ENCODE data around the gene EXO1. TPM values are rescaled to one million over a fixed set of nuclear protein-coding genes. Genes with fewer than 3 reads are reported as not detected.

EXO1 gene
- total RNA-seq, 4 donors from 2014 or later = 0.39 TPM; not detected in 3

DNA sequence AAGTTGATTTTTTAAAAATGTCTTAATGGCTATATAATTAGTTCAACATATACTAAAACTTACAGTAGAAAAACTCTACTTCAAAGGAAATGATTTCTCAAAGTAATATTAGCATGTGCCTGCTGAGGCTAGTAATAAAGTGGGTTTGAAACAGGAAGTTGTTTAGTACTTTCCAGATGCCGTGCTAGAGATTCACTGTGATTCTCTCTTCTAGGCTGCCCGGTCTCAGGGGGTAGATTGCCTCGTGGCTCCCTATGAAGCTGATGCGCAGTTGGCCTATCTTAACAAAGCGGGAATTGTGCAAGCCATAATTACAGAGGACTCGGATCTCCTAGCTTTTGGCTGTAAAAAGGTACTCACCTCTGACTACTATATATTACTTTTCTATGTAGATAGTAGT, 9.1 kb downstream of the EXO1 start:
- TF ChIP-seq CTCF (IDR thresholded peaks at IDR 0.05) (no peak), EP300 (IDR thresholded peaks at IDR 0.05) (no peak), POLR2A (IDR thresholded peaks at IDR 0.05) (no peak)
- DNase-seq (ENCODE audit: low spot score in 2 of 2) = no peak
- WGBS, 2 donors = 35 to 39% methylated on average over 6 of the region's 6 CpGs
- Histone ChIP-seq H3K9me3 (no peaks in the 10 kb centered on the region), H3K4me1 (no peaks in the 10 kb centered on the region), H3K36me3 (no peaks in the 10 kb centered on the region), H3K27me3 (no peaks in the 10 kb centered on the region), H3K4me3 (no peak overlapping the region), H3K27ac (no peak overlapping the region)

DNA sequence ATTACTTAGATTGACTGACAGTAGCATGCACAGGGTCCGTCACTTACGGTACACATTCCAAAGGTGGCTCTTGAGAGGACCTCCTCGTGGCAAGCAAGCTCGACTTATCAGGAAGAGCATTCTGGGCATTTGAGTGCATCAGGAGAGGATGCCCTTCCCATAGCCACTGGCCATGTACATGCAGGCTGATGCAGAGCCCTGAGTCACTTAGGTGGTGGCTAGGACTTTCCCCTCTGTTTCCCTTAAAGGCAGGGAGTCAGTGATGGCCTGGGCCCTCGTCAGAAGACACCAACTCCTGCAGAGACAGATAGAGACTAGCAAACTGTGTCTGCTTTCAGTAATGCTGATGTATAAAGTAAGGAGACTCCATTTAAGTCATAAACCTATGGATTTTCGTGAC, 12.9 kb downstream of the EXO1 start:
- no peaks in the 10 kb centered on the region for H3K36me3 ChIP-seq
- no peaks in the 10 kb centered on the region for H3K9me3 ChIP-seq
- WGBS, 2 donors = 84% methylated on average over 6 of the region's 6 CpGs
- no peaks in the 10 kb centered on the region for H3K4me1 ChIP-seq
- no peak overlapping the region for H3K4me3 ChIP-seq
- H3K27ac ChIP-seq = no peak overlapping the region
- no peak for DNase-seq (ENCODE audit: low spot score in 2 of 2)
- TF ChIP-seq POLR2A (IDR thresholded peaks at IDR 0.05) (no peak), CTCF (IDR thresholded peaks at IDR 0.05) (no peak), EP300 (IDR thresholded peaks at IDR 0.05) (no peak)
- H3K27me3 ChIP-seq = no peaks in the 10 kb centered on the region

DNA sequence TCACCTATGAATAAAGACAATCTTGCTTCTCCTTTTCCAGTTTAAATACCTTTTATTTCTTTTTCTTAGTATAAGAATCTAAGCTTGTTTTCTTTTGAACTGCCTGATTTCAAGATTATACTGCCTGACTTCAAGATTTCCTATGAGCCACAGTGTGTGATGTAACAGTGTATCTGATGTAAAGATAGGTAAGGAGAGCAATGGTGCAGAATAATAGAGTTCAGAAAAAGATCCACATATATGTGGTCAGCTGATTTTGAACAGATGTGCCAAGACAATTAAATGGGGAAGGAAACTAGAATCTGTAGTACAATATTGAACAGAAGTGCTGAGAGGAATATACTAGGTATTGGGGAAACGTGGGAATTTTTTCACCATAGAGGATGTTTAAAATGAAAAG, 21.0 kb downstream of the EXO1 start:
- H3K27me3 ChIP-seq = no peaks in the 10 kb centered on the region
- no peaks in the 10 kb centered on the region for H3K4me1 ChIP-seq
- H3K36me3 ChIP-seq = no peaks in the 10 kb centered on the region
- DNase-seq (ENCODE audit: low spot score in 2 of 2) = no peak
- no peaks in the 10 kb centered on the region for H3K9me3 ChIP-seq
- no peak overlapping the region for H3K27ac ChIP-seq
- 76 to 86% methylated on average over 1 of the region's 1 CpG for WGBS, 2 donors
- no peak overlapping the region for H3K4me3 ChIP-seq
- TF ChIP-seq CTCF (IDR thresholded peaks at IDR 0.05) (no peak), EP300 (IDR thresholded peaks at IDR 0.05) (no peak), POLR2A (IDR thresholded peaks at IDR 0.05) (no peak)

DNA sequence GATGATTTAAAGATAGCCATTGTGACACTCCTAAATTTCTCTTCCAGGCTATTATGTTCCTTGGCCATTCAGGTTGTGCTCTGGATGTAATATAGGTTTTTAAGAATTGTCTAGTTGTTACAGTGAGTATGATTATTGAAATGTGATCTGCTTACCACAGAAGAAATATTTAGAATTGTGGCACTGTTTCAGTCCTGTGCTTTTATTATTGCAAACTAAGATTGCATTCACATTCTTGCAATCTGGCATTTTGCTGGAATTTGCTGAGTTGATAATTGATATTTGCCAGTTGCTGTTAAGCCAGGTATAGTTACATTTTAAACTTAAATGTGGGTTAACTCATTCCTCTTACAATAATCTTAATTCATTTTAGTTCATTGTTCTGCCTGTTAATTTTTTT, 22.3 kb downstream of the EXO1 start:
- no peaks in the 10 kb centered on the region for H3K4me1 ChIP-seq
- H3K36me3 ChIP-seq = no peaks in the 10 kb centered on the region

GRCh38 chr1:241870746-241871430, 22.9 kb downstream of the EXO1 start:
- no peaks in the 10 kb centered on the region for H3K27me3 ChIP-seq
- 81 to 87% methylated on average over 3 of the region's 3 CpGs for WGBS, 2 donors
- no peak for DNase-seq (ENCODE audit: low spot score in 2 of 2)
- TF ChIP-seq EP300 (IDR thresholded peaks at IDR 0.05) (no peak), POLR2A (IDR thresholded peaks at IDR 0.05) (no peak), CTCF (IDR thresholded peaks at IDR 0.05) (no peak)
- no peaks in the 10 kb centered on the region for H3K36me3 ChIP-seq
- no peak overlapping the region for H3K27ac ChIP-seq
- no peak overlapping the region for H3K4me3 ChIP-seq
- no peaks in the 10 kb centered on the region for H3K4me1 ChIP-seq
- no peaks in the 10 kb centered on the region for H3K9me3 ChIP-seq

More for the DNA sequence above, 22.3 kb downstream of the EXO1 start:
- no peaks in the 10 kb centered on the region for H3K27me3 ChIP-seq
- no peaks in the 10 kb centered on the region for H3K9me3 ChIP-seq
- no peak for TF ChIP-seq POLR2A (IDR thresholded peaks at IDR 0.05)
- no peak for TF ChIP-seq CTCF (IDR thresholded peaks at IDR 0.05)
- TF ChIP-seq EP300 (IDR thresholded peaks at IDR 0.05) = no peak
- no peak for DNase-seq (ENCODE audit: low spot score in 2 of 2)
- H3K4me3 ChIP-seq = no peak overlapping the region
- no peak overlapping the region for H3K27ac ChIP-seq
